HepG2 (cell line): ENCODE data around the gene RUNDC1. TPM values are rescaled to one million over a fixed set of nuclear protein-coding genes. Genes with fewer than 3 reads are reported as not detected.

Source experiments
- ETV6 ChIP-seq: sonication (generic); formaldehyde crosslinking; conservative IDR thresholded peaks from 2 replicates; pipeline ENCODE4 v1.4.0; 2020; ENCODE audit warnings: missing genetic modification reagents
- FOXO4 ChIP-seq: sonication (generic); formaldehyde crosslinking; conservative IDR thresholded peaks from 2 replicates; pipeline ENCODE4 v1.8.1; 2023; ENCODE audit warnings: missing genetic modification reagents
- HIC2 ChIP-seq: sonication (generic); formaldehyde crosslinking; IDR thresholded peaks from 2 replicates; pipeline ENCODE4 v1.9.0; 2022; ENCODE audit warnings: low read depth, missing genetic modification reagents
- IRF2 ChIP-seq: IDR thresholded peaks from 2 replicates; pipeline ENCODE4 v1.6.1; 2018; ENCODE audit warnings: missing genetic modification reagents, missing compliant biosample characterization
- KLF11 ChIP-seq: IDR thresholded peaks from 2 replicates; pipeline ENCODE4 v1.6.1; 2016; ENCODE audit warnings: missing compliant biosample characterization
- MBNL3 ChIP-seq: fragments of 250-450 bp; sonication (Bioruptor Pico); conservative IDR thresholded peaks from 2 replicates; pipeline ENCODE4 v1.8.0; 2022; ENCODE audit warnings: mild to moderate bottlenecking, inconsistent platforms
- NCOA1 ChIP-seq: sonication (generic); formaldehyde crosslinking; IDR thresholded peaks from 2 replicates; pipeline ENCODE4 v1.9.0; 2021; ENCODE audit warnings: missing genetic modification reagents
- NPAS2 ChIP-seq: sonication (generic); formaldehyde crosslinking; IDR thresholded peaks from 2 replicates; pipeline ENCODE4 v1.8.0; 2022; ENCODE audit warnings: mild to moderate bottlenecking, missing genetic modification reagents, borderline replicate concordance
- POLR2A ChIP-seq, 2 experiments: IDR thresholded peaks; 2 replicates each; pipeline ENCODE4 v1.6.1; 2011; ENCODE audit warnings: low read depth in 2 of 2, low read length in 2 of 2, mild to moderate bottlenecking in 1 of 2, moderate library complexity in 1 of 2; ENCODE audit not compliant: insufficient read depth in 1 of 2
- PRPF4 ChIP-seq: fragments of 200-400 bp; formaldehyde crosslinking; IDR thresholded peaks from 2 replicates; pipeline ENCODE4 v1.6.1; 2016; ENCODE audit warnings: low read length, low read depth; ENCODE audit not compliant: poor library complexity, severe bottlenecking
- REPIN1 ChIP-seq: sonication (generic); formaldehyde crosslinking; IDR thresholded peaks from 2 replicates; pipeline ENCODE4 v1.8.0; 2022; ENCODE audit warnings: missing genetic modification reagents, low read depth, mild to moderate bottlenecking, borderline replicate concordance
- SALL2 ChIP-seq: sonication (generic); formaldehyde crosslinking; IDR thresholded peaks from 2 replicates; pipeline ENCODE4 v1.8.1; 2023; ENCODE audit warnings: mild to moderate bottlenecking, missing genetic modification reagents, inconsistent platforms
- TCF7L2 ChIP-seq: IDR thresholded peaks from 2 replicates; pipeline ENCODE4 v1.6.1; 2011; ENCODE audit warnings: mild to moderate bottlenecking, low read depth, low read length, moderate library complexity
- TEAD2 ChIP-seq: sonication (generic); formaldehyde crosslinking; IDR thresholded peaks from 2 replicates; pipeline ENCODE4 v1.9.0; 2021; ENCODE audit warnings: missing genetic modification reagents
- THRA ChIP-seq: sonication (generic); formaldehyde crosslinking; IDR thresholded peaks from 2 replicates; pipeline ENCODE4 v1.4.0; 2020; ENCODE audit warnings: missing genetic modification reagents, borderline replicate concordance
- USF2 ChIP-seq, 2 experiments: sonication (generic) in 1 of 2; formaldehyde crosslinking in 1 of 2; IDR thresholded peaks; 2 replicates each; pipeline versions ENCODE4 v1.5.1 to v1.6.1; 2011 to 2020; ENCODE audit warnings: borderline replicate concordance in 1 of 2, low read depth in 1 of 2, low read length in 1 of 2, mild to moderate bottlenecking in 1 of 2, missing genetic modification reagents in 1 of 2, moderate library complexity in 1 of 2
- ZFP62 ChIP-seq: sonication (generic); formaldehyde crosslinking; IDR thresholded peaks from 2 replicates; pipeline ENCODE4 v1.4.0; 2020; ENCODE audit warnings: missing genetic modification reagents
- ZFP90 ChIP-seq: sonication (generic); formaldehyde crosslinking; IDR thresholded peaks from 2 replicates; pipeline ENCODE4 v1.8.0; 2022; ENCODE audit warnings: missing genetic modification reagents, mild to moderate bottlenecking, inconsistent platforms, borderline replicate concordance
- ZMYM4 ChIP-seq: sonication (generic); formaldehyde crosslinking; IDR thresholded peaks from 2 replicates; pipeline ENCODE4 v1.8.1; 2023; ENCODE audit warnings: mild to moderate bottlenecking, missing genetic modification reagents
- ZNF121 ChIP-seq: sonication (generic); formaldehyde crosslinking; IDR thresholded peaks from 2 replicates; pipeline ENCODE4 v1.5.0; 2020; ENCODE audit warnings: mild to moderate bottlenecking, missing genetic modification reagents
- ZNF362 ChIP-seq: sonication (generic); formaldehyde crosslinking; IDR thresholded peaks from 2 replicates; pipeline ENCODE4 v1.4.0; 2020; ENCODE audit warnings: missing genetic modification reagents, mild to moderate bottlenecking, borderline replicate concordance
- ZNF883 ChIP-seq: sonication (generic); formaldehyde crosslinking; IDR thresholded peaks from 2 replicates; pipeline ENCODE4 v1.5.1; 2020; ENCODE audit warnings: mild to moderate bottlenecking, missing genetic modification reagents; ENCODE audit errors: not compliant biosample characterization
- ZSCAN20 ChIP-seq: sonication (generic); formaldehyde crosslinking; IDR thresholded peaks from 2 replicates; pipeline ENCODE4 v1.4.0; 2020; ENCODE audit warnings: missing genetic modification reagents, mild to moderate bottlenecking, borderline replicate concordance
- polyA plus RNA-seq, 8 experiments: library from polyadenylated mRNA; depleted of rRNA in 3 of 8; stranded (reverse) in 7 of 8; unstranded in 1 of 8; fragments of >200 nt; fragmentation: Illumina TruSeq in 4 of 8; extraction: Trizol in 4 of 8; gene quantifications; 2 replicates each; pipeline versions ENCODE4 v1.2.1 to v1.2.3, GENCODE V29; 2011 to 2016; ENCODE audit warnings: low read depth in 4 of 8, missing spikeins in 1 of 8, mixed read lengths in 1 of 8; ENCODE audit not compliant: insufficient read depth in 1 of 8
- total RNA-seq, 5 experiments: library from RNA; depleted of rRNA; stranded (reverse); fragments of >200 nt; fragmentation: Illumina TruSeq; extraction: Trizol; gene quantifications; 2 replicates each; pipeline ENCODE4 v1.2.3, GENCODE V29; 2016; ENCODE audit warnings: low read depth in 1 of 5

The RUNDC1 gene
- total and polyA plus RNA-seq, 2 of the 13 experiments (the other 11 are each of a cell fraction or from before 2014, with no cell fraction given), result 10.3 to 11.4 TPM

GRCh38 chr17:42975265-42975664 is 5.1 kb upstream of the RUNDC1 start (continued):
- TF ChIP-seq SALL2 (CRISPR knock-in tag), result no peak
- no peak for TF ChIP-seq ZMYM4 (CRISPR knock-in tag)
- TF ChIP-seq PRPF4, result no peak
- no peak for TF ChIP-seq MBNL3 (CRISPR knock-in tag)
- no peak for TF ChIP-seq USF2 (IDR thresholded peaks at IDR 0.05; ENCODE audit: low read depth, low read length)
- no peak for TF ChIP-seq USF2 (CRISPR knock-in tag; IDR thresholded peaks at IDR 0.05; ENCODE audit: borderline replicate concordance)
- no peak for TF ChIP-seq ETV6 (CRISPR knock-in tag)
- no peak for TF ChIP-seq ZFP90 (CRISPR knock-in tag)
- TF ChIP-seq THRA (CRISPR knock-in tag), result no peak
- no peak for TF ChIP-seq HIC2 (CRISPR knock-in tag)
- TF ChIP-seq TCF7L2, result no peak
- no peak for TF ChIP-seq POLR2A (IDR thresholded peaks at IDR 0.05; ENCODE audit: insufficient read depth in 1 of 2, low read depth in 2 of 2, low read length in 2 of 2)
- no peak for TF ChIP-seq NPAS2 (CRISPR knock-in tag)
- TF ChIP-seq TEAD2 (CRISPR knock-in tag), result no peak
- no peak for TF ChIP-seq ZNF883 (CRISPR knock-in tag)
- TF ChIP-seq IRF2, result no peak
- no peak for TF ChIP-seq ZNF121 (CRISPR knock-in tag)
- no peak for TF ChIP-seq REPIN1 (CRISPR knock-in tag)
- peak; percentile 2; the same call in 1 of the 2 replicates for TF ChIP-seq ZNF362 (CRISPR knock-in tag)
- no peak for TF ChIP-seq ZFP62 (CRISPR knock-in tag)
- no peak for TF ChIP-seq ZSCAN20 (CRISPR knock-in tag)
- no peak for TF ChIP-seq FOXO4 (CRISPR knock-in tag)
- no peak for TF ChIP-seq NCOA1 (CRISPR knock-in tag)
- TF ChIP-seq KLF11 (CRISPR knock-in tag), result 0 out of 2 replicates have a peak, but pooled peaks have one; percentile 43
